Measurements from ENCODE around the gene SNRNP40. TPM values are rescaled to one million over a fixed set of nuclear protein-coding genes. Genes with fewer than 3 reads are reported as not detected.

The SNRNP40 gene
- total and polyA plus RNA-seq, 2 of the 13 experiments (the other 11 are each of a cell fraction or from before 2014, with no cell fraction given), result 51.0 to 147 TPM

GRCh38 chr1:31324093-31324492, 27.5 kb upstream of the SNRNP40 start:
- intact Hi-C loops (cut with micrococcal nuclease; ENCODE audit: unreplicated experiment), result no loop called here
- peaks cover under 1 to 21% of the 10 kb centered on the region in 2 experiments; a peak in 4 of 5 replicates for H3K36me3 ChIP-seq (replicated peaks in 1 of 2; ENCODE audit: control insufficient read depth in 1 of 2, insufficient read depth in 2 of 2, low read length in 2 of 2)
- CTCF ChIA-PET (ENCODE audit: low intra/inter-chr PET ratio, low total read pairs), result no interaction called here
- H3K4me3 ChIP-seq (replicated peaks in 1 of 3; ENCODE audit: insufficient read depth in 1 of 3, low read depth in 2 of 3, low read length in 3 of 3), result no peak overlapping the region
- no peaks in the 10 kb centered on the region for H3K27me3 ChIP-seq (ENCODE audit: control insufficient read depth in 1 of 2, insufficient read depth in 2 of 2, low read length in 2 of 2)
- H3K9me3 ChIP-seq (ENCODE audit: low read length), result no peaks in the 10 kb centered on the region
- H3K79me2 ChIP-seq (ENCODE audit: insufficient read depth, low read length), result no peaks in the 10 kb centered on the region
- H2AFZ ChIP-seq (ENCODE audit: low read length), result no peak overlapping the region
- BruUV-seq (replicated peaks), result no TSS peak
- POLR2A ChIA-PET, result no interaction called here
- no peaks in the 10 kb centered on the region for H3K4me1 ChIP-seq (ENCODE audit: insufficient read depth, low read length)
- TF ChIP-seq ZNF281 (CRISPR knock-in tag; IDR thresholded peaks at IDR 0.05; ENCODE audit: borderline replicate concordance) (no peak), ZNF121 (CRISPR knock-in tag; IDR thresholded peaks at IDR 0.05) (peak; percentile 83), ZNF256 (CRISPR knock-in tag; conservative IDR thresholded peaks at IDR 0.05) (no peak)
- H4K20me1 ChIP-seq (ENCODE audit: insufficient read depth, low read length), result no peaks in the 10 kb centered on the region
- H3K9ac ChIP-seq (ENCODE audit: insufficient read depth, low read depth, low read length), result no peak overlapping the region
- no peak overlapping the region for H3K4me2 ChIP-seq (ENCODE audit: low read depth, low read length)
- no peak overlapping the region for H3K27ac ChIP-seq (ENCODE audit: extremely low read length, insufficient read depth, low read length)
- FAIRE-seq (no peak), ATAC-seq (no peak), DNase-seq (ENCODE audit: low spot score) (no peak)
- 81% methylated on average over 2 of the region's 4 CpGs for WGBS (ENCODE audit: low lambda C conversion rate)
- in situ Hi-C loops (cut with HindIII; ENCODE audit: extremely low pct_ligation_motif_present, low pct_unique_long_range_greater_than_20kb), result no loop called here

- H3K4me1 ChIP-seq (ENCODE audit: insufficient read depth, low read length), result peaks cover 12% of the 10 kb centered on the region; the same call in 1 of the 2 replicates
- CTCF ChIA-PET (ENCODE audit: low intra/inter-chr PET ratio, low total read pairs), result no interaction called here
- H2AFZ ChIP-seq (ENCODE audit: low read length), result no peak overlapping the region
- no TSS peak for BruUV-seq (replicated peaks)
- H3K79me2 ChIP-seq (ENCODE audit: insufficient read depth, low read length), result no peaks in the 10 kb centered on the region
- FAIRE-seq (no peak), ATAC-seq (no peak), DNase-seq (ENCODE audit: low spot score) (peak; percentile 21)
- H3K4me3 ChIP-seq (replicated peaks in 1 of 3; ENCODE audit: insufficient read depth in 1 of 3, low read depth in 2 of 3, low read length in 3 of 3), result no peak overlapping the region
- intact Hi-C loops (cut with micrococcal nuclease; ENCODE audit: unreplicated experiment), result no loop called here
- H3K27ac ChIP-seq (ENCODE audit: extremely low read length, insufficient read depth, low read length), result no peak overlapping the region
- POLR2A ChIA-PET, result interaction anchor here (1.9 kb wide), 1 partner anchor 21 kb away, joined by 9 read pairs; the partner anchor contains the start of genes SNRNP40 and ZCCHC17
- H3K9me3 ChIP-seq (ENCODE audit: low read length), result no peaks in the 10 kb centered on the region
- H4K20me1 ChIP-seq (ENCODE audit: insufficient read depth, low read length), result no peaks in the 10 kb centered on the region
- TF ChIP-seq HNF1A (IDR thresholded peaks at IDR 0.05; ENCODE audit: low read depth) (peak; percentile 67), HNF1A (CRISPR knock-in tag; IDR thresholded peaks at IDR 0.05; ENCODE audit: borderline replicate concordance) (no peak), TBX2 (CRISPR knock-in tag; IDR thresholded peaks at IDR 0.05; ENCODE audit: borderline replicate concordance) (no peak)
- no peaks in the 10 kb centered on the region for H3K27me3 ChIP-seq (ENCODE audit: control insufficient read depth in 1 of 2, insufficient read depth in 2 of 2, low read length in 2 of 2)
- WGBS (ENCODE audit: low lambda C conversion rate), result 43% methylated on average over 1 of the region's 1 CpG
- in situ Hi-C loops (cut with HindIII; ENCODE audit: extremely low pct_ligation_motif_present, low pct_unique_long_range_greater_than_20kb), result no loop called here
- no peak overlapping the region for H3K9ac ChIP-seq (ENCODE audit: insufficient read depth, low read depth, low read length)
- H3K36me3 ChIP-seq (replicated peaks in 1 of 2; ENCODE audit: control insufficient read depth in 1 of 2, insufficient read depth in 2 of 2, low read length in 2 of 2), result peaks cover 6 to 44% of the 10 kb centered on the region in 2 experiments; a peak in 4 of 5 replicates
- H3K4me2 ChIP-seq (ENCODE audit: low read depth, low read length), result no peak overlapping the region
Observed at GRCh38 chr1:31318146-31318545, 21.6 kb upstream of the SNRNP40 start.

Measured in HepG2 (cell line).